HCT116 (cell line): ENCODE data around the gene NHERF2. TPM values are rescaled to one million over a fixed set of nuclear protein-coding genes. Genes with fewer than 3 reads are reported as not detected.

Source experiments
- ATAC-seq: fragments of 200-7000 bp; cut with Tn5 transposase; 2 replicates; pipeline ENCODE4 v1.9.1; 2020; ENCODE audit warnings: mild to moderate bottlenecking, moderate library complexity
- BruUV-seq: library from RNA; stranded (reverse); fragments of 400-500 nt; replicated peaks from 2 replicates; lab custom pipeline; 2021; lab: Mats Ljungman, UMichigan
- CTCF ChIA-PET: fragments of 300-600 bp; sonication (Branson Sonifier 250); formaldehyde crosslinking; loops from one replicate; lab custom pipeline; 2021; ENCODE audit warnings: antibody characterized with exemption; lab: Charles Lee
- POLR2A ChIA-PET: fragments of 300-600, 350-600 bp; sonication (Branson Sonifier 250); formaldehyde crosslinking; loops from one replicate; lab custom pipeline; 2021; ENCODE audit warnings: antibody characterized with exemption; lab: Charles Lee
- RAD21 ChIA-PET, 2 experiments: fragments of 300-600 bp; sonication (Branson Sonifier 250); formaldehyde crosslinking; loops; one replicate each; lab custom pipeline; 2023; ENCODE audit warnings: low total read pairs in 2 of 2; ENCODE audit not compliant: uncharacterized antibody in 2 of 2, unreplicated experiment in 2 of 2, low non-redundant PET in 1 of 2; lab: Charles Lee
- DNase-seq: peaks from one replicate; pipeline ENCODE4 v3.0.0-alpha.2; 2010; ENCODE audit warnings: low read depth, low spot score
- H2AFZ ChIP-seq: fragments of 200-600 bp; shearing (Covaris generic), sonication (generic); 2 replicates; pipeline ENCODE4 v1.6.1; 2017; ENCODE audit warnings: low read depth, mixed run types, mixed read lengths, antibody characterized with exemption, low read length; ENCODE audit not compliant: poor library complexity, severe bottlenecking
- H3K27ac ChIP-seq: 2 replicates; pipeline ENCODE4 v1.5.1; 2012; ENCODE audit warnings: low read depth, low read length
- H3K27me3 ChIP-seq: fragments of 200-600 bp; sonication (generic); 2 replicates; pipeline ENCODE4 v1.6.1; 2016; ENCODE audit warnings: mixed run types, low read length, mixed read lengths; ENCODE audit not compliant: insufficient read depth
- H3K36me3 ChIP-seq, 2 experiments: fragments of 200-500 bp in 1 of 2; fragments of 200-600 bp in 1 of 2; sonication (Bioruptor generic) in 1 of 2; sonication (generic) in 1 of 2; 2 replicates each; pipeline versions ENCODE4 v1.5.1 to v1.6.1; 2014 to 2016; ENCODE audit warnings: low read length in 2 of 2, inconsistent platforms in 1 of 2, mixed read lengths in 1 of 2, mixed run types in 1 of 2; ENCODE audit not compliant: insufficient read depth in 2 of 2, control insufficient read depth in 1 of 2
- H3K4me1 ChIP-seq, 2 experiments: fragments of 200-600 bp in 1 of 2; sonication (generic) in 1 of 2; 2 replicates each; pipeline versions ENCODE4 v1.5.1 to v1.6.1; 2012 to 2017; ENCODE audit warnings: low read length in 2 of 2, inconsistent platforms in 1 of 2, mild to moderate bottlenecking in 1 of 2, mixed read lengths in 1 of 2, mixed run types in 1 of 2, moderate library complexity in 1 of 2; ENCODE audit not compliant: insufficient read depth in 2 of 2, control insufficient read depth in 1 of 2
- H3K4me2 ChIP-seq: fragments of 200-600 bp; sonication (generic); 2 replicates; pipeline ENCODE4 v1.6.1; 2017; ENCODE audit warnings: mixed run types, low read length, mixed read lengths
- H3K4me3 ChIP-seq, 2 experiments: fragments of 200-600 bp in 1 of 2; sonication (generic) in 1 of 2; replicated peaks in 1 of 2; 2 replicates each; pipeline ENCODE4 v1.5.1; 2011 to 2016; ENCODE audit warnings: low read length in 2 of 2, control low read depth in 1 of 2, low read depth in 1 of 2, mild to moderate bottlenecking in 1 of 2, mixed read lengths in 1 of 2, mixed run types in 1 of 2
- H3K79me2 ChIP-seq: fragments of 200-600 bp; sonication (generic); 2 replicates; pipeline ENCODE4 v1.6.1; 2017; ENCODE audit warnings: mild to moderate bottlenecking, mixed run types, low read length, moderate library complexity, mixed read lengths; ENCODE audit not compliant: insufficient read depth
- H3K9ac ChIP-seq: fragments of 200-600 bp; sonication (generic); 2 replicates; pipeline ENCODE4 v1.6.1; 2016; ENCODE audit warnings: low read length, mixed read lengths
- H3K9me2 ChIP-seq: fragments of 200-600 bp; sonication (generic), shearing (Covaris generic); 2 replicates; pipeline ENCODE4 v1.6.1; 2017; ENCODE audit warnings: mixed run types, mild to moderate bottlenecking, moderate library complexity; ENCODE audit not compliant: insufficient read depth
- H3K9me3 ChIP-seq, 2 experiments: fragments of 200-500 bp in 1 of 2; fragments of 200-600 bp in 1 of 2; sonication (Bioruptor generic) in 1 of 2; sonication (generic) in 1 of 2; 2 replicates each; pipeline ENCODE4 v1.6.1; 2014 to 2017; ENCODE audit warnings: low read length in 2 of 2, mixed read lengths in 2 of 2, inconsistent platforms in 1 of 2, low read depth in 1 of 2, mild to moderate bottlenecking in 1 of 2, mixed run types in 1 of 2, moderate library complexity in 1 of 2; ENCODE audit not compliant: control insufficient read depth in 1 of 2, insufficient read depth in 1 of 2
- H4K20me1 ChIP-seq: fragments of 200-600 bp; sonication (generic), shearing (Covaris generic); 2 replicates; pipeline ENCODE4 v1.6.1; 2017; ENCODE audit warnings: mixed run types, mild to moderate bottlenecking, moderate library complexity; ENCODE audit not compliant: insufficient read depth
- CBX3 ChIP-seq: IDR thresholded peaks from 2 replicates; pipeline ENCODE4 v1.6.1; 2012; ENCODE audit warnings: low read depth
- CEBPB ChIP-seq: IDR thresholded peaks from 2 replicates; pipeline ENCODE4 v1.6.1; 2012; ENCODE audit warnings: low read depth
- EGR1 ChIP-seq: IDR thresholded peaks from 2 replicates; pipeline ENCODE4 v1.6.1; 2012; ENCODE audit warnings: low read depth
- ELF1 ChIP-seq: IDR thresholded peaks from 2 replicates; pipeline ENCODE4 v1.6.1; 2012; ENCODE audit warnings: low read depth, borderline replicate concordance
- EZH2 ChIP-seq: fragments of 200-600 bp; sonication (generic); IDR thresholded peaks from 2 replicates; pipeline ENCODE4 v1.6.1; 2017; ENCODE audit warnings: antibody characterized with exemption, mixed run types
- EZH2phosphoT487 ChIP-seq: fragments of 200-600 bp; IDR thresholded peaks from 2 replicates; pipeline ENCODE4 v1.6.1; 2018; ENCODE audit warnings: antibody characterized with exemption, borderline replicate concordance
- FOSL1 ChIP-seq: IDR thresholded peaks from 2 replicates; pipeline ENCODE4 v1.6.1; 2012; ENCODE audit warnings: low read depth
- POLR2A ChIP-seq: IDR thresholded peaks from 2 replicates; pipeline ENCODE4 v1.7.0; 2011; ENCODE audit warnings: borderline replicate concordance; ENCODE audit not compliant: insufficient read depth, insufficient read length; ENCODE audit errors: extremely low read depth
- POLR2AphosphoS5 ChIP-seq: IDR thresholded peaks from 2 replicates; pipeline ENCODE4 v1.6.1; 2011; ENCODE audit warnings: mild to moderate bottlenecking, low read depth, low read length, moderate library complexity
- REST ChIP-seq: IDR thresholded peaks from 2 replicates; pipeline ENCODE4 v1.6.1; 2012; ENCODE audit warnings: low read depth
- SP1 ChIP-seq: IDR thresholded peaks from 2 replicates; pipeline ENCODE4 v1.6.1; 2012; ENCODE audit warnings: low read depth
- YY1 ChIP-seq: IDR thresholded peaks from 2 replicates; pipeline ENCODE4 v1.6.1; 2011; ENCODE audit warnings: low read length, low read depth, moderate library complexity, mild to moderate bottlenecking; ENCODE audit not compliant: insufficient replicate concordance; ENCODE audit errors: extremely low read depth
- ZBTB33 ChIP-seq: IDR thresholded peaks from 2 replicates; pipeline ENCODE4 v1.6.1; 2011; ENCODE audit warnings: mild to moderate bottlenecking, low read length, moderate library complexity; ENCODE audit not compliant: insufficient replicate concordance; ENCODE audit errors: extremely low read depth
- ZNF274 ChIP-seq: fragments of 200-500 bp; sonication (Bioruptor generic); IDR thresholded peaks from 2 replicates; pipeline ENCODE4 v1.6.1; 2014; ENCODE audit warnings: mild to moderate bottlenecking, low read depth, low read length, inconsistent platforms
- intact Hi-C: fragments of 100-400 bp; cut with micrococcal nuclease; formaldehyde crosslinking; loops from 2 replicates; pipeline ENCODE4 v1.10.0; 2022
- total RNA-seq: library from RNA; stranded (reverse); gene quantifications from one replicate; pipeline ENCODE4 v1.2.1, GENCODE V29; 2021; ENCODE audit not compliant: unreplicated experiment
- TF ChIP-seq, protein P1 (sequence below), 3 experiments: fragments of 200-600 bp in 1 of 3; sonication (generic) in 1 of 3; IDR thresholded peaks in 2 of 3; conservative IDR thresholded peaks in 1 of 3; 2 replicates each; pipeline ENCODE4 v1.5.1; 2012 to 2017; ENCODE audit warnings: low read depth in 2 of 3, low read length in 2 of 3, antibody characterized with exemption in 1 of 3, borderline replicate concordance in 1 of 3, control low read depth in 1 of 3, mild to moderate bottlenecking in 1 of 3, mixed read lengths in 1 of 3, mixed run types in 1 of 3, moderate library complexity in 1 of 3; ENCODE audit not compliant: insufficient read depth in 1 of 3
- TF ChIP-seq, protein P2 (sequence below): IDR thresholded peaks from 2 replicates; pipeline ENCODE4 v1.6.1; 2012
- TF ChIP-seq, protein P3 (sequence below): IDR thresholded peaks from 2 replicates; pipeline ENCODE4 v1.6.1; 2012

The NHERF2 gene
- total RNA-seq, 1 experiment from 2014 or later, result 58.4 TPM

- H3K36me3 ChIP-seq, result peaks cover 0 to 2% of the 10 kb centered on the region in 2 experiments; a peak in 2 of 4 replicates
These were observed 34.3 kb downstream of the NHERF2 start for GRCh38 chr16:2061023-2061422.

More at GRCh38 chr16:2061023-2061422, 34.3 kb downstream of the NHERF2 start:
- ChIA-PET RAD21 (no interaction called here), CTCF (no interaction called here), POLR2A (no interaction called here)
- Histone ChIP-seq H3K9me2 (no peaks in the 10 kb centered on the region), H3K4me1 (no peaks in the 10 kb centered on the region), H4K20me1 (no peaks in the 10 kb centered on the region), H3K27me3 (no peaks in the 10 kb centered on the region), H3K79me2 (no peaks in the 10 kb centered on the region), H3K9me3 (no peaks in the 10 kb centered on the region), H3K4me2 (no peak overlapping the region), H3K4me3 (no peak overlapping the region), H3K27ac (no peak overlapping the region), H2AFZ (no peak overlapping the region), H3K9ac (no peak overlapping the region)
- BruUV-seq, result no TSS peak
- no peak for TF ChIP-seq EZH2
- no peak for TF ChIP-seq ELF1
- TF ChIP-seq REST, result no peak
- TF ChIP-seq ZBTB33, result no peak
- TF ChIP-seq EZH2phosphoT487, result no peak
- no peak for TF ChIP-seq ZNF274
- TF ChIP-seq, protein P1, sequence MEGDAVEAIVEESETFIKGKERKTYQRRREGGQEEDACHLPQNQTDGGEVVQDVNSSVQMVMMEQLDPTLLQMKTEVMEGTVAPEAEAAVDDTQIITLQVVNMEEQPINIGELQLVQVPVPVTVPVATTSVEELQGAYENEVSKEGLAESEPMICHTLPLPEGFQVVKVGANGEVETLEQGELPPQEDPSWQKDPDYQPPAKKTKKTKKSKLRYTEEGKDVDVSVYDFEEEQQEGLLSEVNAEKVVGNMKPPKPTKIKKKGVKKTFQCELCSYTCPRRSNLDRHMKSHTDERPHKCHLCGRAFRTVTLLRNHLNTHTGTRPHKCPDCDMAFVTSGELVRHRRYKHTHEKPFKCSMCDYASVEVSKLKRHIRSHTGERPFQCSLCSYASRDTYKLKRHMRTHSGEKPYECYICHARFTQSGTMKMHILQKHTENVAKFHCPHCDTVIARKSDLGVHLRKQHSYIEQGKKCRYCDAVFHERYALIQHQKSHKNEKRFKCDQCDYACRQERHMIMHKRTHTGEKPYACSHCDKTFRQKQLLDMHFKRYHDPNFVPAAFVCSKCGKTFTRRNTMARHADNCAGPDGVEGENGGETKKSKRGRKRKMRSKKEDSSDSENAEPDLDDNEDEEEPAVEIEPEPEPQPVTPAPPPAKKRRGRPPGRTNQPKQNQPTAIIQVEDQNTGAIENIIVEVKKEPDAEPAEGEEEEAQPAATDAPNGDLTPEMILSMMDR (IDR thresholded peaks at IDR 0.05 in 2 of 3, conservative IDR thresholded peaks at IDR 0.05 in 1 of 3; ENCODE audit: borderline replicate concordance in 1 of 3, insufficient read depth in 1 of 3, low read depth in 2 of 3, low read length in 2 of 3), result no peak
- TF ChIP-seq, protein P2, sequence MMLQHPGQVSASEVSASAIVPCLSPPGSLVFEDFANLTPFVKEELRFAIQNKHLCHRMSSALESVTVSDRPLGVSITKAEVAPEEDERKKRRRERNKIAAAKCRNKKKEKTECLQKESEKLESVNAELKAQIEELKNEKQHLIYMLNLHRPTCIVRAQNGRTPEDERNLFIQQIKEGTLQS, result no peak
- no peak for TF ChIP-seq CBX3
- TF ChIP-seq YY1, result no peak
- no peak for TF ChIP-seq CEBPB
- TF ChIP-seq SP1, result no peak
- no peak for TF ChIP-seq EGR1
- no peak for TF ChIP-seq POLR2A
- TF ChIP-seq, protein P3, sequence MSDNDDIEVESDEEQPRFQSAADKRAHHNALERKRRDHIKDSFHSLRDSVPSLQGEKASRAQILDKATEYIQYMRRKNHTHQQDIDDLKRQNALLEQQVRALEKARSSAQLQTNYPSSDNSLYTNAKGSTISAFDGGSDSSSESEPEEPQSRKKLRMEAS, result no peak
- no peak for TF ChIP-seq POLR2AphosphoS5
- no peak for TF ChIP-seq FOSL1
- DNase-seq, result no peak
- intact Hi-C loops, result no loop called here
- no peak for ATAC-seq
